Measurements from ENCODE around the gene ZNF212. TPM values are rescaled to one million over a fixed set of nuclear protein-coding genes. Genes with fewer than 3 reads are reported as not detected.
"Not testable (repeated sequence)": the region's sequence is repeated elsewhere in the genome, so short reads cannot be mapped to it uniquely, and the experiment has no call there.

Gene ZNF212
- total RNA-seq, 1 experiment from 2014 or later = 2.7 TPM

DNA sequence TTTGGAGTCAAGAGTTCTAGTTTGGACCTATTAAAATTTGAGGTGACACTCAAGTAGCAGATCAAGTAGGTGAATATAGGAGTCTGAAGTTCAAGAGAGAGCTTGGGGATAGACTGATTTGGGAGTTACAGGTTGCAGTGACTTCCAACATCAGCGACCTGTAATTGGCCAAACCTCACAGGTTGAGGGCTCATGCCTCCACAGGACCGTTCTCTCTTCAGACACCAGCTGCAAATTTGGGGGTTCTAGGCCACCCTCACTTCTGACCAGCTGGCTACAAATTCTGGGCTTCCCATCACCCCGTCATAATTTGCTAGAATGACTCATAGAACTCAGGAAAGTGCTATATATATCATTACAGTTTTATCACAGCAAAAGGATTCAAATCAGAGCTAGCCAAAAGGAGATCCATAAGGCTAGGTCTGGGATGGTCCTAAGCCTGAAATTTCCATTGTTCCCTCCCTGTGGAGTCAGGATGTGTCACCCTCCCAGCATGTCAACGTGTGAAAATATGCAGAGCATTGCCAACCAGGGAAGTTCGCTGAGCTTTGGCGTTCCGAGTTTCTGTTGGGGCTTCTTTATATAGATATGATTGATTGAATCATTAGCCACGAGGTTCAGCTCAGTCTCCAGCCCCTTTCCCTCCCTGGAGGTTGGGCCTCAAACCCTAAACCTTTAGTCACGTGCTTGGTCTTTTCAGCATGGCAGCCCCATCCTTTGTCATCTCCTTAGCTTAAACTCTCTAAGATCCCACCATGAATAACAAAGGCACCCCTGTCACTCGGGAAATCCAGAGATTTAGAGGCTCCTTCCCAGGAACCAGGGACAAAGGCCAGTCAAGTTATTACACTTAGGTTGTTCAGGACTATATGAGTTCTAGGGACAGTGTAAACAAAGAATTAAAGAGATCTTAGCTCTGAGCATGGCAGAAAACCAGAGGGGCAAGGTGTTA is 20.7 kb upstream of the ZNF212 start:
- no peak for DNase-seq (ENCODE audit: low spot score)

DNA sequence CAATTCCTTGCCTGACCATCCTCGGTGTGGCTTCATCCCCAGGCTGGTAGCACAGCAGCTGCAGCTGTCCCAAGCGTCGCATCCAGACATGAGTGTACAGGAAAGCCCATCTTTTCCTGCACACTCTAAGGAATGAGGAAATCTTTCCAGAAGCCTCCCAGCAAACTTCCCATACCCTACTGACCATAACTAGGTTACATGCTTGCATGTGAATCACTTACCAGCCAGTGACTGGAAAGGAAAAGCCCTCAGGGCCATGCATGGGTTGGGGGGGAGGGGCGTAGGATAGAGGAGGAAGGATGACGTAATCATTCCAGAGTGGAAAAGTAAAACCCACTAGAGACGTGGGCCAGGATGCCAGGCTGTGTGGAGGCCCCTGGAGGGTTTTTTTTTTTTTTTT is 18.9 kb upstream of the ZNF212 start:
- no peak for DNase-seq (ENCODE audit: low spot score)

GRCh38 chr7:149223176-149223575 is 16.3 kb upstream of the ZNF212 start:
- DNase-seq (ENCODE audit: low spot score) = no peak

- no peak for DNase-seq (ENCODE audit: low spot score)
Observed at GRCh38 chr7:149223761-149224160, 15.7 kb upstream of the ZNF212 start.

- DNase-seq (ENCODE audit: low spot score) = no peak
Observed at GRCh38 chr7:149224352-149224751, 15.1 kb upstream of the ZNF212 start.

- DNase-seq (ENCODE audit: low spot score) = no peak
Observed at GRCh38 chr7:149225106-149225505, 14.3 kb upstream of the ZNF212 start.

GRCh38 chr7:149225656-149226055 is 13.8 kb upstream of the ZNF212 start:
- DNase-seq (ENCODE audit: low spot score) = no peak

DNA sequence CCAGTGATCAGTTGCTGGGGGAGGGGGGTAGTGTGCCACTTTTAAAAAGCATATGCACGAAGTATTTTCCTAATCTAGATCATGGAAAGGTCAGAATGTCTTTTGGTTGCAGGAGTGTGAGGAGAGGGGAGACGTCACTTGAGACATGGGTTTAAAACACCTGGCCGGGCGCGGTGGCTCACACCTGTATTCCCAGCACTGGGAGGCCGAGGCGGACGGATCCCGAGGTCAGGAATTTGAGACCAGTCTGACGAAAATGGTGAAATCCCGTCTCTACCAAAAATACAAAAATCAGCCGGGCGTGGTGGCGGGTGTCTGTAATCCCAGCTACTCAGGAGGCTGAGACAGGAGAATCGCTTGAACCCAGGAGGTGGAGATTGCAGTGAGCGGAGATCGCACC is 13.1 kb upstream of the ZNF212 start:
- DNase-seq (ENCODE audit: low spot score) = not testable (repeated sequence)

GRCh38 chr7:149226840-149227494 is 12.5 kb upstream of the ZNF212 start:
- DNase-seq (ENCODE audit: low spot score) = no peak

GRCh38 chr7:149228831-149229471 is 10.5 kb upstream of the ZNF212 start:
- DNase-seq (ENCODE audit: low spot score) = no peak

- no peak for DNase-seq (ENCODE audit: low spot score)
Observed at GRCh38 chr7:149229526-149229925, 9.9 kb upstream of the ZNF212 start.

DNA sequence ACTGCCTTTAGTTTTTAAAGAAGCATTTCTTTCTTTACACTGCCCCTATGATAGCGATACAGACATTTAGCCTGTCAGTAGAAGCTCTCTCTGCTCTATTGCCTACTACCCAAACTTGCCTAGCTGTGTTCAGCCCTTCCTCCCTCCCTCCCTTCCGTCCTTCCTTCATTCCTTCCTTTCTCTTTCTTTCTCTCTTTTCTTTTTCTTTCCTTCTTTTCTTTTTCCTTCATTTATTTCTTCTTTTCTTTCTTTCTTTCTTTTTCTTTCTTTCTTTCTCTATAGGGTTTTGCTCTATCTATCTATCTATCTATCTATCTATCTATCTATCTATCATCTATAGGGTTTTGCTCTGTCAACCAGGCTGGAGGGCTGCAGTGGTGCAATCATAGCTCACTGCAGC is 7.1 kb upstream of the ZNF212 start:
- DNase-seq (ENCODE audit: low spot score) = no peak

DNA sequence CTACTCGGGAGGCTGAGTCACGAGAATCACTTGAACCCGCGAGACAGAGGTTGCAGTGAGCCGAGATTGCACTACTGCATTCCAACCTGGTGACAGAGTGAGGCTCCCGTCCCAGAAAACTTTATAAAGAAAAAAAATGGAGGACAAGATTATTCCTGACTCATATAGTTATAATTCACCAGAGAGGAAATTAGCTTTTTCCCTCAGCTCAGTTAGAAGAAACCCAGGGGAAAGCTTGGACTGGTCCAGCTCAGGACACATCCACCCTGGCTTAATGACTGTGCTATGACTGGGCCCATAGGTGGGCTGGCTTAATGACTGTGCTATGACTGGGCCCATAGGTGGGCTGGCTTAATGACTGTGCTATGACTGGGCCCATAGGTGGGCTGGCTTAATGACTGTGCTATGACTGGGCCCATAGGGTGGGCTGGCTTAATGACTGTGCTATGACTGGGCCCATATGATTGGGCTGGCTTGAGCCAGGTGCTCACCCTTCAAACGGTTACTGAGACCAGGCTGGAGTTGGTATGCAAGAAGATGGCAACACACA is 5.7 kb upstream of the ZNF212 start:
- DNase-seq (ENCODE audit: low spot score) = peak; percentile 88

GRCh38 chr7:149237502-149237901 is 1.9 kb upstream of the ZNF212 start:
- no peak for DNase-seq (ENCODE audit: low spot score)

DNA sequence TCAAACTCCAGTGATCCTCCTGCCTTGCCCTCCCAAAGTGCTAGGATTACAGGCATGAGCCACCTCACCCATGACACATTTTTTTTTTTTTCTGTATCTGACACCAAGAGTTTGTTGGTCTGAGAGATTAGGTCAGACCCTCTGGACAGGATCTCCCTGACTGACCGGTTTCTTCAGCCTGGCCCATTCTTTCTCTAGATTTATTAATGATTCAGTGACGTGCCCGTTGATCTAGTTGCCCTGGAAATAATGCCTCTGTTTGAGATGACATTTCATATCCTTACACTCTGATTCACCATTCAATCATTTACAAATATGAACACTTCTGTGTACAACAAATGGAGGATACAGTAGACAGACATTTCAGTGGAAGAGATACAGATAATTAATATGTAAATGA is 1.4 kb upstream of the ZNF212 start:
- DNase-seq (ENCODE audit: low spot score) = no peak

DNA sequence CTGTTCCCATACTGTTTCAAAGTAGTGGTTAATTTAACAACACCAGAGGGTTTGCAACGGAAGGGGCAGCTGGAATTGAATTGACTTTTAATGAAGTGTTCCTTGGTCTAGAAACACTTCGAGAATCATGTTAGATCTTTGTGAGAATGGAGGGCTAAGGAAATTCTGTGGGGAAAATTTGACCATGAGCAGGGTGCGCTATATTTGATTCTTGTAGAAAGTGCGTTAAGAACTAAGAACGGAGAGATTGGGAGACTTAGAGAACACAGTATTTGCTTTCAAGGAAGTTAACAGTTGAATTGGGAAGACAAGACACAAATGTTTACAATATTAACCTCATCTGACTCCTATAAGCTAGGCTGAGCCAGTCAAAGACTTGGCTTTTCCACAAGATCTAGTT is 1.2 kb downstream of the ZNF212 start:
- DNase-seq (ENCODE audit: low spot score) = no peak

DNA sequence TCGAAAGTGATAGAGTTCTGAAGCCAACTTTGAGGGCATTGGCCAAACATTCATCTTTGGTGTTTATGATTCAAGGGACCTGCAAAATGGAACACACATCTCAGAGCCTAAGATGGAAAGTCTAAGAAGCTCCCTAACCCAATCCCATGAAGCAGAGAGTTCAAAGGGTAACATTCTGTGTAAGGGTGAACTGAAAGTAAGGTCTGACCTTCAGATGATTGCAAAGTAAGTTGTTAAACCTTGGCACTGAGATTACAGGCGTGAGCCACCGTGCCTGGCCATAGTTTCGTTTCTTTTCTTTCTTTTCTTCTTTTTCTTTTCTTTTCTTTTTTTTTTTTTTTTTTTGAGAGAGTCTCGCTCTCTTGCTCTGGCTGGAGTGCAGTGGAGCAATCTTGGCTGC is 2.2 kb downstream of the ZNF212 start:
- no peak for DNase-seq (ENCODE audit: low spot score)

DNA sequence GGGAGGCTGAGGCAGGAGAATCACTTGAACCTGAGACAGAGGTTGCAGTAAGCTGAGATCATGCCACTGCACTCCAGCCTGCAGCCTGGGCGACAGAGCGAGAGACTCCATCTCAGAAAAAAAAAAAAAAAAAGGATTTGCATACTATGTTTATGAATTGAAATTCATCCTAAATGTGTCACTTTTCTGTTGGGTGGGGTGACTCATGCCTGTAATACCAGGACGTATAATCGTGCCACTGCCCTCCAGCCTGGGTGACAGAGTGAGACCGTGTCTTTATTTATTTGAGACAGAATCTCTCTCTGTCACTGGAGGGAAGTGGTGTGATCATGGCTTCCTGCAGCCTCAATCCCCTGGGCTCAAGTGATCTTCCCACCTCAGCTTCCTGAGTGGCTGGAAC is 5.8 kb downstream of the ZNF212 start:
- no peak for DNase-seq (ENCODE audit: low spot score)

DNA sequence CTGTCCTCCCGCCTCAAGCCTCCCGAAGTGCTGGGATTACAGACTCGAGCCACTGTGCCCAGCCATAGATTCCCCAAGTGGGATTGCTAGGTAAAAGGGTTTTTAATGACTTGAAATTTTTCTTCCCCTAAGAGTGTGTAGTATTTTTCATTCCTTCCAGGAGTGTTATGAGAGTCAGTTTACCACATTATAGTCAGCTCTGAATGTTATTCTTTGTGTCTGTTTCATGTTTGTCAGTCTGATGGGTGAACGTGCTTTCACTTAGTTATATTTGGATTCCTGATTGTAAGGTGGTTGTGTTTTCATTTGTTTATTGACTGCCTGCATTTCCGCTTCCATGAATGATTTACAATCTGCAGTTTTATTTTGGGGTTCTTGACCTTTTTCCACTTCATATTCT is 6.3 kb downstream of the ZNF212 start:
- DNase-seq (ENCODE audit: low spot score) = no peak

- no peak for DNase-seq (ENCODE audit: low spot score)
Observed at GRCh38 chr7:149248777-149249176, 9.3 kb downstream of the ZNF212 start.

DNA sequence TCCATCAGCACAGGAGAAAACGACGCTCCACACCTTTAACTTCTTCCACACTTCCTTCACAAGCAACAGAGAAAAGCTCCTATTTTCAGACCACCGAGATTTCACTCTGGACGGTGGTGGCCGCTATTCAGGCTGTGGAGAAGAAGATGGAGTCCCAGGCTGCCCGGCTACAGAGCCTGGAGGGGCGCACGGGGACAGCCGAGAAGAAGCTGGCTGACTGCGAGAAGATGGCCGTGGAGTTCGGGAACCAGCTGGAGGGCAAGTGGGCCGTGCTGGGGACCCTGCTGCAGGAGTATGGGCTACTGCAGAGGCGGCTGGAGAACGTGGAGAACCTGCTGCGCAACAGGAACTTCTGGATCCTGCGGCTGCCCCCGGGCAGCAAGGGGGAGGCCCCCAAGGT is 10.7 kb downstream of the ZNF212 start:
- not testable (repeated sequence) for DNase-seq (ENCODE audit: low spot score)

DNA sequence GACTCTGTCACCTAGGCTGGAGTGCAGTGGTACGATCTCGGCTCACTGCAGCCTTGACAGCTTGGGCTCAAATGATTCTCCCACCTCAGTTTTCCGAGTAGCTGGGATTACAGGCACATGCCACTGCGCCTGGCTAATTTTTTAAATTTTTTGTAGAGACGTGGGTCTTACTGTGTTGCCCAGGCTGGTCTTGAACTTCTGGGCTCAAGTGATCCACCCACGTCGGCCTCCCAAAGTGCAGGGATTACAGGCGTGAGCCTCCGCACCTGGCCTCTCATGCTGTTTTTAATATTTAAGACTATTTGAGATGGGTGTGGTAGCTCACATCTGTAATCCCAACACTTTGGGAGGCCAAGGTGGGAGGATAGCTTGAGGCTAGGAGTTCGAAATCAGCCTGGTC is 12.1 kb downstream of the ZNF212 start:
- DNase-seq (ENCODE audit: low spot score) = not testable (repeated sequence)

All from A172 (cell line).